Bronchial epithelial cell (primary cell): ENCODE results near the gene NEMP1. TPM values are rescaled to one million over a fixed set of nuclear protein-coding genes. Genes with fewer than 3 reads are reported as not detected.

Source experiments
- DNase-seq: peaks from one replicate; pipeline ENCODE4 v3.0.0-alpha.2; 2010; ENCODE audit warnings: low read depth
- FAIRE-seq: peaks from 2 replicates; lab custom pipeline; 2011; peaks lifted over from hg19 to GRCh38; lab: Jason Lieb, UNC
- H3K27me3 ChIP-seq: 2 replicates; pipeline ENCODE4 v1.5.1; 2011; ENCODE audit warnings: low read length; ENCODE audit not compliant: control insufficient read depth, insufficient read depth
- H3K36me3 ChIP-seq: 2 replicates; pipeline ENCODE4 v1.5.1; 2011; ENCODE audit warnings: low read length; ENCODE audit not compliant: control insufficient read depth, insufficient read depth
- H3K4me3 ChIP-seq: 2 replicates; pipeline ENCODE4 v1.5.1; 2011; ENCODE audit warnings: mild to moderate bottlenecking, low read depth, low read length, control low read depth
- total RNA-seq: library from RNA; depleted of rRNA; stranded (reverse); fragments of >200 nt; gene quantifications from 2 replicates; pipeline ENCODE4 v1.2.1, GENCODE V29; 2014
- TF ChIP-seq, protein P1 (sequence below): IDR thresholded peaks from 2 replicates; pipeline ENCODE4 v1.5.1; 2011; ENCODE audit warnings: mild to moderate bottlenecking, moderate library complexity, low read length, control low read depth, inconsistent platforms; ENCODE audit not compliant: insufficient read depth, severe bottlenecking

Gene NEMP1
- total RNA-seq, 1 donor from 2014 or later = 4.2 TPM

DNA sequence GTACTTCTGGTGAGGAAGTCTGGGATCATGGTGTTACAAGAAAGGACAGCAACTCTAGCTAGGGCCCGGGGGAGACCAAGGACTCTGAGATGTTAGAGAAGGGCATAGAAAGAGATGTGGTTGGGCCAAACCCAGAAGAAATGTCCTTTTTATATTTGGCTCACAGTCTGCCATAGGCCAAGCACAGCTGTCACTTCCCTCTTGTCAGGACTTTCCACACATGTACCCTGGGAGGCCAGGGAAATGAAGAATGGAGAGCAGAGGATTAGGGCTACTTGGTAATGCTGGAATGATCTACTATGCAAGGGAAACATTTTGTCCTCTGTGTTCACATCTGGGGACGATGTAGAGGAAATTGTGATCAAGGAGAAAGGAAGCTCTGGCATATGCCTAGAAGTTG, 37.8 kb downstream of the NEMP1 start:
- TF ChIP-seq, protein P1, sequence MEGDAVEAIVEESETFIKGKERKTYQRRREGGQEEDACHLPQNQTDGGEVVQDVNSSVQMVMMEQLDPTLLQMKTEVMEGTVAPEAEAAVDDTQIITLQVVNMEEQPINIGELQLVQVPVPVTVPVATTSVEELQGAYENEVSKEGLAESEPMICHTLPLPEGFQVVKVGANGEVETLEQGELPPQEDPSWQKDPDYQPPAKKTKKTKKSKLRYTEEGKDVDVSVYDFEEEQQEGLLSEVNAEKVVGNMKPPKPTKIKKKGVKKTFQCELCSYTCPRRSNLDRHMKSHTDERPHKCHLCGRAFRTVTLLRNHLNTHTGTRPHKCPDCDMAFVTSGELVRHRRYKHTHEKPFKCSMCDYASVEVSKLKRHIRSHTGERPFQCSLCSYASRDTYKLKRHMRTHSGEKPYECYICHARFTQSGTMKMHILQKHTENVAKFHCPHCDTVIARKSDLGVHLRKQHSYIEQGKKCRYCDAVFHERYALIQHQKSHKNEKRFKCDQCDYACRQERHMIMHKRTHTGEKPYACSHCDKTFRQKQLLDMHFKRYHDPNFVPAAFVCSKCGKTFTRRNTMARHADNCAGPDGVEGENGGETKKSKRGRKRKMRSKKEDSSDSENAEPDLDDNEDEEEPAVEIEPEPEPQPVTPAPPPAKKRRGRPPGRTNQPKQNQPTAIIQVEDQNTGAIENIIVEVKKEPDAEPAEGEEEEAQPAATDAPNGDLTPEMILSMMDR = no peak
- no peak for DNase-seq
- FAIRE-seq = no peak
- Histone ChIP-seq H3K36me3 (no peaks in the 10 kb centered on the region), H3K27me3 (peaks cover 5% of the 10 kb centered on the region), H3K4me3 (no peak overlapping the region)

- H3K27me3 ChIP-seq = peaks cover 5% of the 10 kb centered on the region
- no peak overlapping the region for H3K4me3 ChIP-seq
- TF ChIP-seq, protein P1 = no peak
- FAIRE-seq (no peak), DNase-seq (no peak)
- H3K36me3 ChIP-seq = no peaks in the 10 kb centered on the region
Observed at GRCh38 chr12:57040211-57040610, 38.4 kb downstream of the NEMP1 start.

DNA sequence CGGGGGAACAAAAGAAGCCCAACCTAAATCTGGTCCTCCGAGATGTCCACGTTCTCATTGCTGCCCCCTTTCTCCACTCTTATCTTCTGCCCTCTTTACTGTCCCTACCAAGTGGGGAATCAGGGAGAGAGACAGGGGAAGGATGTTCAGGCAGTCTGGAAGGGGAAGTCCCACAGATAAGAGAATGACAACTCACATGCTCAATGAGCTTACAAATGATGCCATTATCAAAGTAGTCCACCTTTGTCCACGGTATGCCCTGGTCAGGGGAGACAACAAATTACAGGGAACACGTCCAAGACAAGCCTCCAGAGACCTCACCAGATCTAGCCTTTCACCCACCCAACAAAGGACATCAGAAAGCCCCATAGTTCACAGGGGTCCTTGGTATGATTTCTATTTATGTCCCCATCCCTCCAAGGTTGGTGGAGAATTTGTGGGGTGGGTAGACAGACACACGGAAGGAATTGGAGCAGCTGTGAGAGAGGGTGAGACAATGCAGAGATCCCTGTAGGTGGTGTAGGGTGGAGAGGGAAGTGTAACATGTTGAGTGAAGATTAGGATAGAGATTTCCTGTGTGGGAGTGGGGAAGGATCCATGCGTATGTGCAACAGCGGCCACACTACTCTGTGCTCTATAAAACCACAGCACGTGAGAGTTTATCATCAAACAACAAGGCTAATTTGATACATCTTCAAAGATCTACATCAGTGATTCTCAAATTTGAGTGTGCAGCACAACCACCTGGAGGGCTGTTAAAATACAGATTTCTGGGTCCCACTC, 39.4 kb downstream of the NEMP1 start:
- TF ChIP-seq, protein P1 = no peak
- no peak overlapping the region for H3K4me3 ChIP-seq
- H3K27me3 ChIP-seq = peaks cover 5% of the 10 kb centered on the region
- DNase-seq (no peak), FAIRE-seq (peak; percentile 18)
- no peaks in the 10 kb centered on the region for H3K36me3 ChIP-seq

DNA sequence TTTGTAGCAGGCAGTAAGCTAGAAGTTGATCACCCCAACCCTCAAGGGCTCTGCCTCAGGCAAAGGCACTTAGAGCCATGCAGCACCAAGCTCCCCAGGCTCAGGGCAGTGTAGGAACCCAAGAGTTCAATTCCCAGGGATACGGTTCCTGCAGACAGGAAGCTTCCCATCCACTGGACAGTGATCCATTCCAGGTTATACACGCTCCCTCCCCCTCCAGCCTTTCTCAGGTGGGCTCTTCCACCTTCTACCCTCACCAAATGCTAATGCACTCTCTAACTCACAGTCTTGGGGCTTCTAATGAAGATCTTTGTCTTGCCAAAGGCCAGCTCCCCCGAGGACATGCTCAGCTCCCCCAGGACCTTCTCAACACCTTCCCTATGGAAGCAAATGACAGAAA, 41.3 kb downstream of the NEMP1 start:
- DNase-seq = no peak
- Histone ChIP-seq H3K4me3 (no peak overlapping the region), H3K27me3 (peaks cover 5% of the 10 kb centered on the region), H3K36me3 (no peaks in the 10 kb centered on the region)
- TF ChIP-seq, protein P1 = no peak
- no peak for FAIRE-seq

DNA sequence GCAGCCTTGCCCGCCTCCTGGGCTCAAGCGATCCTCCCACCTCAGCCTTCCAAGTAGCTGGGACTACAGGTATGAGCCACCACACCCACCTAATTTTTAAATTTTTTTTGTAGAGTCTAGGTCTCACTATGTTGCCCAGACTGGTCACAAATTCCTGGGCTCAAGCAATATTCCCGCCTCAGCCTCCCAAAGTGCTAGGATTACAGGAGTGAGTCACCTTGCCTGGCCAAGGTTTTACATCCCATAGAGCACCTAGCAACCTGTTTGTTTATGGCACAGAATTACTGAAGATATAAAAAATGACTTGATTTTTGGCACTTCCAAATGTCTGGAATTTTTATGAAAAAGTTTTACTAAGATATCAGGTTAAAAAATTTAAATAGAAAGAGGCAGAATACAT, 45.2 kb downstream of the NEMP1 start:
- H3K36me3 ChIP-seq = no peaks in the 10 kb centered on the region
- TF ChIP-seq, protein P1 = no peak
- no peak for FAIRE-seq
- H3K4me3 ChIP-seq = no peak overlapping the region
- H3K27me3 ChIP-seq = no peaks in the 10 kb centered on the region
- peak; percentile 89 for DNase-seq
